Transverse colon (tissue), 4 donors: ENCODE measurements around the gene CD28. TPM values are rescaled to one million over a fixed set of nuclear protein-coding genes. Genes with fewer than 3 reads are reported as not detected.
"Not testable (repeated sequence)": the region's sequence is repeated elsewhere in the genome, so short reads cannot be mapped to it uniquely, and the experiment has no call there.

Experiments used
- DNase-seq: peaks from one replicate; pipeline ENCODE4 v3.0.0-alpha.2; 2019
- H3K27ac ChIP-seq, 4 donors: fragments of 200-600 bp; sonication (generic); 2 replicates each; pipeline ENCODE4 v1.5.1; 2016 to 2018; ENCODE audit warnings: inconsistent platforms in 4 of 4
- H3K27me3 ChIP-seq: fragments of 200-600 bp; sonication (generic); 2 replicates; pipeline ENCODE4 v1.5.1; 2017; ENCODE audit warnings: inconsistent platforms
- H3K36me3 ChIP-seq, 4 donors: fragments of 200-600 bp; sonication (generic); 2 replicates each; pipeline ENCODE4 v1.5.1; 2017 to 2019; ENCODE audit warnings: inconsistent platforms in 4 of 4
- H3K4me1 ChIP-seq, 4 donors: fragments of 200-600 bp; sonication (generic); 2 replicates each; pipeline ENCODE4 v1.5.1; 2017 to 2020; ENCODE audit warnings: inconsistent platforms in 4 of 4
- H3K4me3 ChIP-seq, 4 donors: fragments of 200-600 bp; sonication (generic); 1 replicate in 1 of 4; 2 replicates in 3 of 4; pipeline versions ENCODE4 v1.5.1 to v1.6.1; 2017 to 2019; ENCODE audit warnings: inconsistent platforms in 4 of 4
- H3K9me3 ChIP-seq, 2 donors: fragments of 200-600 bp; sonication (generic); 2 replicates each; pipeline ENCODE4 v1.5.1; 2017 to 2019; ENCODE audit warnings: inconsistent platforms in 2 of 2
- CTCF ChIP-seq, 5 experiments: fragments of 200-600 bp in 3 of 5; fragments of 450-650 bp in 2 of 5; sonication (generic) in 3 of 5; IDR thresholded peaks; 1 replicate in 2 of 5; 2 replicates in 3 of 5; pipeline ENCODE4 v1.5.1; 2016 to 2017; ENCODE audit warnings: antibody characterized with exemption in 5 of 5, inconsistent platforms in 3 of 5, mild to moderate bottlenecking in 2 of 5, moderate library complexity in 1 of 5
- EP300 ChIP-seq: sonication (generic); formaldehyde crosslinking; IDR thresholded peaks from one replicate; pipeline ENCODE4 v1.6.1; 2017; ENCODE audit warnings: antibody characterized with exemption, low read depth
- POLR2A ChIP-seq: fragments of 450-650 bp; IDR thresholded peaks from one replicate; pipeline ENCODE4 v1.6.1; 2016; ENCODE audit warnings: antibody characterized with exemption, mild to moderate bottlenecking, moderate library complexity
- POLR2AphosphoS5 ChIP-seq, 3 donors: sonication (generic); formaldehyde crosslinking; IDR thresholded peaks; one replicate each; pipeline ENCODE4 v1.6.1; 2016; ENCODE audit warnings: antibody characterized with exemption in 3 of 3
- WGBS, 2 donors: methylation state at CpG; one replicate each; pipeline ENCODE4 v1.1.5; 2018; ENCODE audit warnings: low coverage in 1 of 2; 5-methylcytosine and 5-hydroxymethylcytosine counted together
- in situ Hi-C, 4 donors: fragments of 200-750 bp; cut with MboI; loops; one replicate each; pipeline versions ENCODE4 v1.15.0 to v1.15.1; 2017; ENCODE audit warnings: low sequenced_read_pairs in 3 of 4, low pct_ligation_motif_present in 1 of 4, low pct_unique_long_range_greater_than_20kb in 1 of 4
- intact Hi-C: fragments of 100-400 bp; cut with DNase I; formaldehyde crosslinking; loops from one replicate; pipeline ENCODE4 v1.15.1; 2023; ENCODE audit warnings: low total_unique reads
- total RNA-seq, 4 donors: library from RNA; depleted of rRNA; stranded (reverse); fragments of >200 nt; gene quantifications; one replicate each; pipeline ENCODE4 v1.1.0, GENCODE V29; 2016

CD28 gene
- total RNA-seq, 4 donors from 2014 or later, result 0.68 to 2.4 (median 1.5) TPM; not detected in 1

- DNase-seq, result no peak
- no peaks in the 10 kb centered on the region for H3K27me3 ChIP-seq
- H3K36me3 ChIP-seq, result no peaks in the 10 kb centered on the region
- H3K27ac ChIP-seq, result no peak overlapping the region
- no peaks in the 10 kb centered on the region for H3K4me1 ChIP-seq
- intact Hi-C loops (no loop called here), in situ Hi-C loops (no loop called here)
- no peak for TF ChIP-seq CTCF (IDR thresholded peaks at IDR 0.05)
- TF ChIP-seq EP300, result no peak
- TF ChIP-seq POLR2AphosphoS5 (IDR thresholded peaks at IDR 0.05), result no peak
- no peak for TF ChIP-seq POLR2A
- H3K9me3 ChIP-seq, result no peaks in the 10 kb centered on the region
- WGBS, 2 donors, result 87 to 97% methylated on average over 3 to 4 of the region's 4 CpGs
- no peak overlapping the region for H3K4me3 ChIP-seq
These were observed 66.2 kb downstream of the CD28 start for GRCh38 chr2:203772456-203773165.

GRCh38 chr2:203774760-203775159 is 68.3 kb downstream of the CD28 start:
- H3K27me3 ChIP-seq, result no peaks in the 10 kb centered on the region
- DNase-seq, result no peak
- no peak overlapping the region for H3K27ac ChIP-seq
- H3K4me1 ChIP-seq, result no peaks in the 10 kb centered on the region
- 73 to 79% methylated on average over 9 of the region's 9 CpGs for WGBS, 2 donors
- no peak overlapping the region for H3K4me3 ChIP-seq
- no peaks in the 10 kb centered on the region for H3K9me3 ChIP-seq
- TF ChIP-seq CTCF (IDR thresholded peaks at IDR 0.05) (no peak), EP300 (no peak), POLR2A (no peak), POLR2AphosphoS5 (IDR thresholded peaks at IDR 0.05) (no peak)
- H3K36me3 ChIP-seq, result no peaks in the 10 kb centered on the region
- in situ Hi-C loops, result no loop called here
- intact Hi-C loops, result no loop called here

- no peak for DNase-seq
- Histone ChIP-seq H3K9me3 (no peaks in the 10 kb centered on the region), H3K27ac (no peak overlapping the region), H3K36me3 (no peaks in the 10 kb centered on the region), H3K4me3 (no peak overlapping the region), H3K4me1 (no peaks in the 10 kb centered on the region), H3K27me3 (no peaks in the 10 kb centered on the region)
- intact Hi-C loops (no loop called here), in situ Hi-C loops (no loop called here)
- WGBS, 2 donors, result 94% methylated on average over 1 of the region's 1 CpG; no CpG with 5 or more reads in 1 of the 2 donors
- no peak for TF ChIP-seq POLR2A
- TF ChIP-seq POLR2AphosphoS5 (IDR thresholded peaks at IDR 0.05), result no peak
- TF ChIP-seq CTCF (IDR thresholded peaks at IDR 0.05), result no peak
- no peak for TF ChIP-seq EP300
These were observed 69.2 kb downstream of the CD28 start for GRCh38 chr2:203775684-203776083.

DNA sequence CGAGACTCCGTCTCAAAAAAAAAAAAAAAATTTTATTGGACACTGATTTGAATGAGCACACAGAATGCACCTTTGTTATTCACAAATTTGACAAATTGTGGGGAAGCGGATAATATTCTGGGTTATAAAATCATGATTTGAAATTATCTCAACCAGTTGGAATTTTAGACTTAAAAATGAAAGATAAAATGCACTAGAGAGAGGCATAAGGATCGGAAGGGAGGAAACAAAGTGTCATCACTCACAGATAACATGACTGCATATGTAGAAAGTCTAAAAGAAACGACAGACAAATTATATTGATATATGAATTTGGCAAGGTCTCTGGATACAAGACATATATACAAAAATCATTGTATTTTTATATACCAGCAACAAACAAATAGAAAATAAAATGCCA is 70.6 kb downstream of the CD28 start:
- Histone ChIP-seq H3K4me3 (no peak overlapping the region), H3K9me3 (no peaks in the 10 kb centered on the region), H3K4me1 (peaks cover 0 to 3% (median 0%) of the 10 kb centered on the region in 4 donors), H3K27ac (no peak overlapping the region), H3K27me3 (no peaks in the 10 kb centered on the region), H3K36me3 (no peaks in the 10 kb centered on the region)
- intact Hi-C loops (no loop called here), in situ Hi-C loops (no loop called here)
- 71 to 90% methylated on average over 5 of the region's 5 CpGs for WGBS, 2 donors
- DNase-seq, result no peak
- no peak for TF ChIP-seq POLR2A
- TF ChIP-seq CTCF (IDR thresholded peaks at IDR 0.05), result no peak
- no peak for TF ChIP-seq EP300
- no peak for TF ChIP-seq POLR2AphosphoS5 (IDR thresholded peaks at IDR 0.05)

DNA sequence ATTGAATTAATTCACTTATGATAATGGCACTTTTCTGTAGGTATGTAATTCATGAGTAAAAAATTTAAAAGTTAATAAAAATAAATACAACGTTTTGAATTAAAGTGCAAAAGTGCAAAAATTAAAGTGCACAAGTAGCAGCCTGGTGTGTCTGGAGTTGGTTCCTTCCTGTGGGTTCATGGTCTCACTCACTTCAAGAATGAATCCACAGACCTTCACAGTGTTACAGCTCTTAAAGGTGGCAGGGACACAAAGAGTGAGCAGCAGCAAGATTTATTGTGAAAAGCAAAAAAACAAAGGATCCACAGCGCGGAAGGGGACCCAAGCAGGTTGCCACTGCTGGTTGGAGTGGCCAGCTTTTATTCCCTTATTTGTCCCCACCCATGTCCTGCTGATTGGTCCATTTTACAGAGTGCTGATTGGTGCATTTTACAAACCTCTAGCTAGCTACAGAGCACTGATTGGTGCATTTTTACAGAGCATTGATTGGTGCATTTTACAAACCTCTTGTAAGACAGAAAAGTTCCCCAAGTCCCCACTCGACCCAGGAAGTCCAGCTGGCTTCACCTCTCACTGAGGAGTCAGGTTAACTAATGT is 73.1 kb downstream of the CD28 start:
- H3K27ac ChIP-seq, H3K9me3 ChIP-seq, H3K36me3 ChIP-seq, H3K4me3 ChIP-seq, in situ Hi-C loops, H3K27me3 ChIP-seq, DNase-seq, intact Hi-C loops: not testable (repeated sequence)
- WGBS, 2 donors, result 81 to 82% methylated on average over 4 of the region's 4 CpGs
- peaks cover 5 to 24% (median 15%) of the 10 kb centered on the region in 4 donors for H3K4me1 ChIP-seq
